DOHH2 (cell line): ENCODE data around the gene SPAAR.

ENCODE experiments used
- H3F3A ChIP-seq: fragments of 200-600 bp; sonication (generic), shearing (Covaris generic); 2 replicates; pipeline ENCODE4 v1.6.0; 2016; ENCODE audit warnings: antibody characterized with exemption, mild to moderate bottlenecking; ENCODE audit not compliant: control insufficient read depth, insufficient read depth
- H3K27ac ChIP-seq: fragments of 200-600 bp; sonication (generic); 2 replicates; pipeline ENCODE4 v1.5.1; 2014; ENCODE audit warnings: low read depth, mild to moderate bottlenecking, low read length, moderate library complexity
- H3K27me3 ChIP-seq: fragments of 200-600 bp; sonication (generic); 2 replicates; pipeline ENCODE4 v1.6.1; 2014; ENCODE audit warnings: mild to moderate bottlenecking, low read length, mixed read lengths; ENCODE audit not compliant: control insufficient read depth
- H3K36me3 ChIP-seq: fragments of 200-600 bp; sonication (generic); 2 replicates; pipeline ENCODE4 v1.6.1; 2014; ENCODE audit warnings: mild to moderate bottlenecking, low read length, moderate library complexity, mixed read lengths; ENCODE audit not compliant: control insufficient read depth
- H3K4me1 ChIP-seq: fragments of 200-600 bp; sonication (generic); 2 replicates; pipeline ENCODE4 v1.6.1; 2014; ENCODE audit warnings: mild to moderate bottlenecking, low read length, mixed read lengths; ENCODE audit not compliant: control insufficient read depth
- H3K4me2 ChIP-seq: fragments of 200-600 bp; sonication (generic); 2 replicates; pipeline ENCODE4 v1.6.0; 2014; ENCODE audit warnings: mild to moderate bottlenecking, low read length, moderate library complexity
- H3K4me3 ChIP-seq: fragments of 200-600 bp; sonication (generic); 2 replicates; pipeline ENCODE4 v1.5.1; 2014; ENCODE audit warnings: mild to moderate bottlenecking, low read length, mixed read lengths
- H3K79me2 ChIP-seq: fragments of 200-600 bp; sonication (generic); 2 replicates; pipeline ENCODE4 v1.6.1; 2014; ENCODE audit warnings: mild to moderate bottlenecking, low read length, mixed read lengths; ENCODE audit not compliant: control insufficient read depth
- H3K9me2 ChIP-seq: fragments of 200-600 bp; sonication (generic); replicated peaks from 2 replicates; pipeline ENCODE4 v1.6.1; 2014; ENCODE audit warnings: mild to moderate bottlenecking, low read length, mixed read lengths; ENCODE audit not compliant: control insufficient read depth
- H3K9me3 ChIP-seq: fragments of 200-600 bp; sonication (generic); 2 replicates; pipeline ENCODE4 v1.6.1; 2014; ENCODE audit warnings: antibody characterized with exemption, low read length, mixed read lengths; ENCODE audit not compliant: control insufficient read depth, insufficient read depth
- H4K20me1 ChIP-seq: fragments of 200-600 bp; sonication (generic); 2 replicates; pipeline ENCODE4 v1.6.0; 2014; ENCODE audit warnings: low read depth, mild to moderate bottlenecking, antibody characterized with exemption, low read length, moderate library complexity; ENCODE audit not compliant: control insufficient read depth, insufficient read depth
- EZH2phosphoT487 ChIP-seq: fragments of 200-600 bp; sonication (generic); IDR thresholded peaks from 2 replicates; pipeline ENCODE4 v1.6.1; 2017; ENCODE audit warnings: borderline replicate concordance, mild to moderate bottlenecking, antibody characterized with exemption, low read length, moderate library complexity, mixed read lengths
- TF ChIP-seq, protein P1 (sequence below): fragments of 200-600 bp; sonication (generic); IDR thresholded peaks from one replicate; pipeline ENCODE4 v1.5.1; 2014; ENCODE audit warnings: antibody characterized with exemption, mild to moderate bottlenecking, low read depth, low read length; ENCODE audit not compliant: poor library complexity, severe bottlenecking

SPAAR gene

DNA sequence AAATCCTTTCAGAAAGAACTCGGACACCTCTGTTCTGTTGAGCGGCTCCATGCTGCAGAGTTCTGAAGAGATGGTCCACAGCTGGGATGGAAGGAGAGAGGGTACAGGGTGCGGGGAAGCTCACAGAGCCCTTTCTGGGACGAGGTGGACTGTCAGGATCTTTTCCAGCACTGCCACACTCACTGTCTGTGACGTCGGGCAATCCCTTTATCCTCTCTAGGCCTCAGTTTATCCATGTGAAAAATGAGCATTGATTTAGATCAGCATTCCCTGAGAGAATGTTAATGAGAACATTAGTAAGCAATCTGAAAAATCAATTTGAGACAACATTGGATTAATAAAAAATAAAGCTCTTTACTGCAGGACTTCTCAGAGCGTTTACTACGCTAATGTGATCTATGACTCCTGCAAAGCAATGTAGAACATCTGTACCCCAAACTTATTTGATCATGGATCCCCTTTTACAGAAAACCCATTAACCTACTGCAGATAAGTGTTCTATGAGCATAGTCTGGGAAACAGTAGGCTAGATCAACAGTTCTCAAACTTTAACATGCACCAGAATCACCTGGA, 38.9 kb upstream of the SPAAR start, which contains the start of gene OR13J1:
OR13J1 (minus strand) TSS at position 51 of the 573 bp plus-strand sequence; CDS start at position 51, 0 bp downstream.
- Histone ChIP-seq H3K27me3 (peaks cover 8% of the 10 kb centered on the region; the same call in 1 of the 2 replicates), H3K4me2 (no peak within 1 kb of the TSS), H3K4me3 (no peak within 1 kb of the TSS), H3K4me1 (no peaks in the 10 kb centered on the region), H3F3A (no peaks in the 10 kb centered on the region), H3K27ac (no peak within 1 kb of the TSS), H3K36me3 (no peaks in the 10 kb centered on the region), H3K9me2 (no peaks in the 10 kb centered on the region), H4K20me1 (no peaks in the 10 kb centered on the region), H3K9me3 (no peaks in the 10 kb centered on the region), H3K79me2 (no peaks in the 10 kb centered on the region)
- TF ChIP-seq, protein P1, sequence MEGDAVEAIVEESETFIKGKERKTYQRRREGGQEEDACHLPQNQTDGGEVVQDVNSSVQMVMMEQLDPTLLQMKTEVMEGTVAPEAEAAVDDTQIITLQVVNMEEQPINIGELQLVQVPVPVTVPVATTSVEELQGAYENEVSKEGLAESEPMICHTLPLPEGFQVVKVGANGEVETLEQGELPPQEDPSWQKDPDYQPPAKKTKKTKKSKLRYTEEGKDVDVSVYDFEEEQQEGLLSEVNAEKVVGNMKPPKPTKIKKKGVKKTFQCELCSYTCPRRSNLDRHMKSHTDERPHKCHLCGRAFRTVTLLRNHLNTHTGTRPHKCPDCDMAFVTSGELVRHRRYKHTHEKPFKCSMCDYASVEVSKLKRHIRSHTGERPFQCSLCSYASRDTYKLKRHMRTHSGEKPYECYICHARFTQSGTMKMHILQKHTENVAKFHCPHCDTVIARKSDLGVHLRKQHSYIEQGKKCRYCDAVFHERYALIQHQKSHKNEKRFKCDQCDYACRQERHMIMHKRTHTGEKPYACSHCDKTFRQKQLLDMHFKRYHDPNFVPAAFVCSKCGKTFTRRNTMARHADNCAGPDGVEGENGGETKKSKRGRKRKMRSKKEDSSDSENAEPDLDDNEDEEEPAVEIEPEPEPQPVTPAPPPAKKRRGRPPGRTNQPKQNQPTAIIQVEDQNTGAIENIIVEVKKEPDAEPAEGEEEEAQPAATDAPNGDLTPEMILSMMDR = no peak

DNA sequence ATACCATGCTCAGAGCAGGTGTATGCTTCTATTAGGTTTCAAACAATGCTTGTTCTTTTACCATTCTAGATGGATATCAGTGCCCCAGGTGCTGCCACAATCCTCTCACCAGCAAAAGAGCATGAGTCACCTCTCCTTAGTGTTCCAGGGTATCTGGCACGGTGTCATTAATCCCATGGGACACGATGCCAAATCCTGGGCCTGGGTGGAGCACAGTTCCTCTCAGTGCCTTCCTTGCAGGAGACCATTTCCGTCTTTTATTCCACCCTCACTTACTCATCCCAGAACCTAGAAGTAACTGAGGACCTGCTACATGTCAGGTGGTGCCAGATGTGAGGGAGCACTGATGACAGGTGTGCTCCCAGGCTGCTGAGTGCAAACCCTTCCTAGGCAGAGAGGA, 37.7 kb upstream of the SPAAR start:
- H3K4me2 ChIP-seq = no peak overlapping the region
- no peaks in the 10 kb centered on the region for H4K20me1 ChIP-seq
- TF ChIP-seq EZH2phosphoT487 = no peak
- TF ChIP-seq, protein P1 = no peak
- H3K4me1 ChIP-seq = no peaks in the 10 kb centered on the region
- peaks cover 10% of the 10 kb centered on the region for H3K27me3 ChIP-seq
- no peaks in the 10 kb centered on the region for H3K36me3 ChIP-seq
- no peak overlapping the region for H3K4me3 ChIP-seq
- no peaks in the 10 kb centered on the region for H3K79me2 ChIP-seq
- no peak overlapping the region for H3K27ac ChIP-seq
- H3F3A ChIP-seq = no peaks in the 10 kb centered on the region
- no peaks in the 10 kb centered on the region for H3K9me2 ChIP-seq
- peaks cover 3% of the 10 kb centered on the region; the same call in 1 of the 2 replicates for H3K9me3 ChIP-seq

DNA sequence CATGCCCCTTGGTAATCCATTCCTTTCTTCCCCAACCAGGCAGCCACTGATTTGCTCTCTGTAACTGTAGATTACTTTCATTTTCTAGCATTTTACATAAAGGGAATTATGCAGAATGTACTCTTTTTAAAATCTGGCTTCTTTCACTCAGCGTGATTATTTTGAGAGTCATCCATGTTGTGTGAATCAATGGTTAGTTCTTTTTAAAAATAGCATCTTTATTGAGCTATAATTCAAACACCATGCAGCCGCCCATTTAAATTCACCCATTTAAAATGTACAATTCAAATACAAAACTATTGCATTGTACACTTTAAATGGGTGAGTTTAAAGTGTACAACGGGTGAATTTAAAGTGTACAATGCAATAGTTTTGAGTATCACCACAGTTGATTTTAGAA, 36.8 kb upstream of the SPAAR start:
- H3K4me2 ChIP-seq = no peak overlapping the region
- no peak overlapping the region for H3K27ac ChIP-seq
- no peaks in the 10 kb centered on the region for H3K9me2 ChIP-seq
- H3K27me3 ChIP-seq = peaks cover 10% of the 10 kb centered on the region
- no peaks in the 10 kb centered on the region for H3F3A ChIP-seq
- no peak for TF ChIP-seq EZH2phosphoT487
- TF ChIP-seq, protein P1 = no peak
- H3K4me3 ChIP-seq = no peak overlapping the region
- peaks cover 8% of the 10 kb centered on the region; the same call in 1 of the 2 replicates for H3K9me3 ChIP-seq
- H4K20me1 ChIP-seq = no peaks in the 10 kb centered on the region
- H3K4me1 ChIP-seq = no peaks in the 10 kb centered on the region
- H3K36me3 ChIP-seq = no peaks in the 10 kb centered on the region
- H3K79me2 ChIP-seq = no peaks in the 10 kb centered on the region
